ENCODE data around the gene APOM.

APOM gene

GRCh38 chr6:31686483-31686882 is 30.8 kb downstream of the APOM start:
- no peak for DNase-seq

GRCh38 chr6:31687321-31687720 is 31.6 kb downstream of the APOM start:
- DNase-seq = no peak

GRCh38 chr6:31687860-31688693 is 32.4 kb downstream of the APOM start:
- no peak for DNase-seq

- peak; percentile 35 for DNase-seq
Measured at GRCh38 chr6:31689249-31690110, 33.8 kb downstream of the APOM start.

GRCh38 chr6:31690231-31691077 is 34.8 kb downstream of the APOM start:
- no peak for DNase-seq

- no peak for DNase-seq
Measured at GRCh38 chr6:31691078-31691463, 35.4 kb downstream of the APOM start.

- no peak for DNase-seq
Measured at GRCh38 chr6:31691564-31692108, 35.9 kb downstream of the APOM start.

- DNase-seq = no peak
Measured at GRCh38 chr6:31692353-31692752, 36.7 kb downstream of the APOM start.

GRCh38 chr6:31692886-31693285 is 37.2 kb downstream of the APOM start:
- no peak for DNase-seq

GRCh38 chr6:31693535-31693934 is 37.8 kb downstream of the APOM start:
- DNase-seq = no peak

GRCh38 chr6:31697555-31697954 is 41.9 kb downstream of the APOM start:
- no peak for DNase-seq

- DNase-seq = no peak
Measured at GRCh38 chr6:31700740-31701401, 45.2 kb downstream of the APOM start.

GRCh38 chr6:31701666-31702404 is 46.1 kb downstream of the APOM start:
- DNase-seq = no peak

- no peak for DNase-seq
Measured at GRCh38 chr6:31702405-31702818, 46.7 kb downstream of the APOM start.

GRCh38 chr6:31702819-31703716 is 47.4 kb downstream of the APOM start, which contains the start of gene ABHD16A:
Gene ABHD16A, minus strand, starts transcription at chr6:31703324. Its CDS starts 43 bp downstream, at chr6:31703281.
- DNase-seq = peak; percentile 97

- no peak for DNase-seq
Measured at GRCh38 chr6:31705931-31706330, 50.2 kb downstream of the APOM start.

GRCh38 chr6:31706599-31706998 is 50.9 kb downstream of the APOM start, which contains the start of gene LY6G6F:
Gene LY6G6F, plus strand, starts transcription at chr6:31706866. Its CDS starts 41 bp downstream, at chr6:31706907.
- DNase-seq = no peak

- DNase-seq = no peak
Measured at GRCh38 chr6:31707701-31708100, 52.0 kb downstream of the APOM start.

All from activated T-cell treated with anti-CD3 and anti-CD28 coated beads, Interleukin-2, amount 50 U/mL, for 1 hour (primary cell).